GM12801 (cell line): ENCODE measurements around the gene TNXB.

Source experiments
- CTCF ChIP-seq: IDR thresholded peaks from one replicate; pipeline ENCODE4 v1.5.1; 2011; ENCODE audit warnings: control low read depth; ENCODE audit not compliant: insufficient read length; ENCODE audit errors: extremely low read depth

The TNXB gene

GRCh38 chr6:32131439-32131948 is 22.4 kb upstream of the TNXB start:
- TF ChIP-seq CTCF: no peak

GRCh38 chr6:32129297-32130088 is 20.4 kb upstream of the TNXB start:
- no peak for TF ChIP-seq CTCF

GRCh38 chr6:32128751-32129296 is 19.7 kb upstream of the TNXB start:
- no peak for TF ChIP-seq CTCF

GRCh38 chr6:32127717-32128592 is 18.8 kb upstream of the TNXB start, which contains the start of gene ATF6B:
Gene ATF6B (minus strand): TSS chr6:32128246. CDS start chr6:32128207, 39 bp downstream.
- no peak for TF ChIP-seq CTCF

GRCh38 chr6:32127409-32127716 is 18.2 kb upstream of the TNXB start:
- TF ChIP-seq CTCF: no peak

- TF ChIP-seq CTCF: no peak
Observed at GRCh38 chr6:32126880-32127279, 17.7 kb upstream of the TNXB start.

- no peak for TF ChIP-seq CTCF
Observed at GRCh38 chr6:32123681-32124080, 14.5 kb upstream of the TNXB start.
